Fibroblast of mammary gland (primary cell): ENCODE data around the gene HIVEP3.
A peak's percentile ranks its signal among the peaks of the same experiment; 100 is the strongest.

Source experiments
- DNase-seq: peaks from one replicate; pipeline ENCODE4 v3.0.0-alpha.2; 2010; ENCODE audit warnings: low read depth
- H3K4me3 ChIP-seq: 2 replicates; pipeline ENCODE4 v1.5.1; 2011; ENCODE audit warnings: low read depth, mild to moderate bottlenecking, low read length, moderate library complexity; ENCODE audit not compliant: control insufficient read depth
- CTCF ChIP-seq: conservative IDR thresholded peaks from 2 replicates; pipeline ENCODE4 v1.5.1; 2011; ENCODE audit warnings: low read depth, low read length, inconsistent platforms; ENCODE audit not compliant: control insufficient read depth, insufficient read depth

The HIVEP3 gene

GRCh38 chr1:41664861-41665640 lies 253.7 kb downstream of the HIVEP3 start:
- no peak overlapping the region for H3K4me3 ChIP-seq
- peak; percentile 58 for DNase-seq
- TF ChIP-seq CTCF = no peak

- no peak for DNase-seq
- TF ChIP-seq CTCF = no peak
- H3K4me3 ChIP-seq = no peak overlapping the region
Observed at GRCh38 chr1:41663671-41664400, 254.9 kb downstream of the HIVEP3 start.

- H3K4me3 ChIP-seq = peak overlapping the region; percentile 27
- DNase-seq = peak; percentile 90
- no peak for TF ChIP-seq CTCF
Observed at GRCh38 chr1:41662765-41663437, 255.8 kb downstream of the HIVEP3 start.

GRCh38 chr1:41662061-41662764 lies 256.5 kb downstream of the HIVEP3 start:
- DNase-seq = peak; percentile 79
- H3K4me3 ChIP-seq = peak overlapping the region; percentile 66
- no peak for TF ChIP-seq CTCF

- H3K4me3 ChIP-seq = peak overlapping the region; percentile 66
- no peak for DNase-seq
- TF ChIP-seq CTCF = no peak
Observed at GRCh38 chr1:41661428-41662060, 257.2 kb downstream of the HIVEP3 start.
